Measurements from ENCODE around the gene LCN15.
A peak's percentile ranks its signal among the peaks of the same experiment; 100 is the strongest.

Gene LCN15

DNA sequence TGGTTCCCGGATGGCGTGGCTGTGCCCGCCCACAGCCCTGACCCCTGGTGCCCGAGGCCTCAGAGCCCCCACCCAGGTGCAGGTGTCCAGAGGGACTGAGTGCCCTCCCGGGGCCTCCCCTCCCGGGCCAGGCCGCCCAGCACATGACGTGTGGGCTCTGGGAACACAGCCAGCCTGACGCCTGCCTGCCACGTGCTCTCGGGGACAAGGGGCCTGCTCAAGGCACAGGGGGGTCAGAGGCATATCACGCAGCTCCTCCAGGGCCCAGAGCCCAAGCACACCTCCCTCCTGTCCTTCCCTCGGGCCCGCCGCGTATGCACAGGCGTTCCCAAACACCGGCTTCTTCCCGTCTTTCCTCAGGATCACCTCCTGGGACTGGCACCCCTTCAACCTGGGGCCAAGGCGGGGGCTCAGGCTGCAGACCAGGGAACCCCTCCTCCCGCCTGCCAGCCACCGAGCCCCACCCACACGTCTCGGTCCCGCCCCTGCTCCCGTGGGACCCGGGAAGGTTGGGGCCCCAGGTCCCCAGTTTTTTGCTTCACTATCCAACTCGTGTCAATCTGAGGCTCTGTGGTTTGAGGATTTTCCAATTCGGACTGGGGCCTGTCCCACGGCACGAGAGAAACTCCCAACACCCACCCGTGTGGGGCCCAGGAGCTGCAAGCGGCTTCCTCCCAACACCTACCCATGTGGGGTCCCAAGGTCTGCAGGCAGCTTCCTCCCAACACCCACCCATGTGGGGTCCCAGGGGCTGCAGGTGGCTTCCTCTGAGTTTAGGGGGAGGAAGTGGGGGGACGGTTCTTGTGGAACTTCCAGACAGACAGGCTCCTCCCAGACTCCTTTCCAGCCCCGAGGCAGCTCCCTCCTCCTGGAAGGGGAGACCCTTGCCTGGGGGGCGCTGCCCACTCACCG is 23.1 kb downstream of the LCN15 start:
- H3K4me2 ChIP-seq (ENCODE audit: low read length) = no peak overlapping the region
- no peak overlapping the region for H3K9ac ChIP-seq (ENCODE audit: low read depth, low read length)
- peaks cover 8% of the 10 kb centered on the region for H3K4me1 ChIP-seq (ENCODE audit: control insufficient read depth, insufficient read depth, low read length)
- no peaks in the 10 kb centered on the region for H3K9me3 ChIP-seq (replicated peaks; ENCODE audit: low read length)
- H3K36me3 ChIP-seq (ENCODE audit: insufficient read depth, low read length) = no peaks in the 10 kb centered on the region
- H3K4me3 ChIP-seq (ENCODE audit: low read length) = no peak overlapping the region
- peaks cover 57% of the 10 kb centered on the region for H3K27me3 ChIP-seq (ENCODE audit: control insufficient read depth, insufficient read depth, low read length)

DNA sequence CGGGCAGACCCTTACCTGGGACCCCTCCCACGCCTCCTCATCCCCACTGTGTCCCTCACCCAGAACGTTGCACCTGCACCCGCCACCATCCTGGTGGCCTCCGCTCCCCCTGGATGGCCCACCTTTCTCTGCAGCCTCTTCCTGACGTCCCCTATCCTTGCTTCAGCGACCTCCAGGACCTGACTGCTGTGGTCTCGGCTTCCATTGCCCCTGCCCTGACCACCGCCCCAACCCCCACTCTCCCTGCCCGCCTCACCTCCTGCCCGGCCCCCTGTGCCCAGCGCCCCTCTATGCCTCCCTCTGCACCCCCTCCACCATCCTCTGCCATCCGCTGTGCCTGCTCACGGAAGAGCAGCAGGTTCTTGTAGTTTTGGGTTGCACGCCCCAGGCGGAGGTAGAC is 23.8 kb downstream of the LCN15 start:
- H3K4me1 ChIP-seq (ENCODE audit: control insufficient read depth, insufficient read depth, low read length) = peaks cover 8% of the 10 kb centered on the region
- H3K27me3 ChIP-seq (ENCODE audit: control insufficient read depth, insufficient read depth, low read length) = peaks cover 57% of the 10 kb centered on the region
- no peak overlapping the region for H3K9ac ChIP-seq (ENCODE audit: low read depth, low read length)
- H3K9me3 ChIP-seq (replicated peaks; ENCODE audit: low read length) = no peaks in the 10 kb centered on the region
- H3K4me2 ChIP-seq (ENCODE audit: low read length) = no peak overlapping the region
- H3K4me3 ChIP-seq (ENCODE audit: low read length) = no peak overlapping the region
- no peaks in the 10 kb centered on the region for H3K36me3 ChIP-seq (ENCODE audit: insufficient read depth, low read length)

DNA sequence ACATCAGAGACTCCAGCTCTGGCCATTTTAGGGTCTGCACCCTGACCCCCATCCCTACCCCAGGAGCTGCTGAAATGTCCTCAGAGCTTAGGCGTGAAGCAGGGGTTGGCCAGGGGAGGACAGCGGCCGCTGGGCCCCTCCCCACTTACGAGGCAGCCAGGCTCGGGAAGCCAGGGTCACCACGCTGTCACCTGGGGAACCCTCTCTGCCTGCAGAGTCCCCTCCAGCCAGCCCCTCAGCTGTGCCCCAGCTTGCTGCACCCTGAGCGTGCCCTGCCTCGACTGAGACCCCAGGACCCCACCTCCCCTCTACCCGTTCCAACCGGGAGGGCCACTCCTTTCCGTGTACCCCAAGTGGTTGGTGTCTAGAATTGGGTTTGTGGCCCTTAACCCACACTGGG is 24.2 kb downstream of the LCN15 start:
- H3K4me2 ChIP-seq (ENCODE audit: low read length) = no peak overlapping the region
- peaks cover 57% of the 10 kb centered on the region for H3K27me3 ChIP-seq (ENCODE audit: control insufficient read depth, insufficient read depth, low read length)
- no peak overlapping the region for H3K4me3 ChIP-seq (ENCODE audit: low read length)
- H3K4me1 ChIP-seq (ENCODE audit: control insufficient read depth, insufficient read depth, low read length) = peaks cover 8% of the 10 kb centered on the region
- H3K9me3 ChIP-seq (replicated peaks; ENCODE audit: low read length) = no peaks in the 10 kb centered on the region
- H3K9ac ChIP-seq (ENCODE audit: low read depth, low read length) = no peak overlapping the region
- H3K36me3 ChIP-seq (ENCODE audit: insufficient read depth, low read length) = no peaks in the 10 kb centered on the region

DNA sequence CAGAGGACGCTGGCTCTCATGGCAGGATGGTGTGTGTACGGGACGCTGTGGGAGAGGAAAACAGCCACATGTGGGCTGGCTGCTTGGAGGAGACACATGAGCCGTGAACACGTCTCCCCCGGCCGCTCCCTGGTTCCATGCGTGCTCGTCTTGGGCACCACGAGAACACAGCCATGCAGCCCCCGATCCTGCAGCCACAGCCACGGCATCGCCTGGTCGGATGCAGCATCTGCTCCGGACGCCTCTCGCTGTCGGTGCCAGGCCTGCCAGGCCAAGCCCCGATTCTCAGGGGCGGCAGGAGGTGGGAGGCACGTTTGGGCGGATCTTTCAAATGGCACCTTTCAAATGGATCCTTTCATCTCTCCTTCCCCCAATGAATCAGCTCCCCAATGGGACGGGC is 24.8 kb downstream of the LCN15 start:
- Histone ChIP-seq H3K36me3 (ENCODE audit: insufficient read depth, low read length) (no peaks in the 10 kb centered on the region), H3K4me1 (ENCODE audit: control insufficient read depth, insufficient read depth, low read length) (peaks cover 8% of the 10 kb centered on the region), H3K9ac (ENCODE audit: low read depth, low read length) (no peak overlapping the region), H3K4me3 (ENCODE audit: low read length) (no peak overlapping the region), H3K4me2 (ENCODE audit: low read length) (no peak overlapping the region), H3K27me3 (ENCODE audit: control insufficient read depth, insufficient read depth, low read length) (peaks cover 57% of the 10 kb centered on the region), H3K9me3 (replicated peaks; ENCODE audit: low read length) (no peaks in the 10 kb centered on the region)

DNA sequence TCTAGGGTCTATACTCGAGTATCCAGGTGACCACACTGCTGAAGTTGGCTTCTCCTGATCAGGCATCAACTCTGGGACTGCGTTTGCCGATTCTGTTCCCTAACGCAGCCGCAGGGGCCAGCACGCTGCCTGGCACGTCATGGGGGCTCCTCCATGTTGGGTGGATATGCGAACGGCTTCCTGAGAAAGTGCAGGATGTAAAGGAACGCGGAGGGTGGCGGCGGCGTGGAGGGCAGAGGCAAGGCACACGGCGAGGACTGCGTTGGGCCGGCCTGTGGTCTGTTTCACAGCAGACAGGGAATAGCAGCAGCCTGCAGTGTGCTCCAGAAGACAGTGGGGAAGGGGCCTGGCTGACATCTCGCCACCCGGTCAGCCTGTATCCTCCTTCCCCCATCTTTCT is 25.4 kb downstream of the LCN15 start:
- Histone ChIP-seq H3K4me3 (ENCODE audit: low read length) (no peak overlapping the region), H3K4me1 (ENCODE audit: control insufficient read depth, insufficient read depth, low read length) (peaks cover 8% of the 10 kb centered on the region), H3K9ac (ENCODE audit: low read depth, low read length) (no peak overlapping the region), H3K36me3 (ENCODE audit: insufficient read depth, low read length) (no peaks in the 10 kb centered on the region), H3K9me3 (replicated peaks; ENCODE audit: low read length) (no peaks in the 10 kb centered on the region), H3K4me2 (ENCODE audit: low read length) (no peak overlapping the region), H3K27me3 (ENCODE audit: control insufficient read depth, insufficient read depth, low read length) (peaks cover 57% of the 10 kb centered on the region)

DNA sequence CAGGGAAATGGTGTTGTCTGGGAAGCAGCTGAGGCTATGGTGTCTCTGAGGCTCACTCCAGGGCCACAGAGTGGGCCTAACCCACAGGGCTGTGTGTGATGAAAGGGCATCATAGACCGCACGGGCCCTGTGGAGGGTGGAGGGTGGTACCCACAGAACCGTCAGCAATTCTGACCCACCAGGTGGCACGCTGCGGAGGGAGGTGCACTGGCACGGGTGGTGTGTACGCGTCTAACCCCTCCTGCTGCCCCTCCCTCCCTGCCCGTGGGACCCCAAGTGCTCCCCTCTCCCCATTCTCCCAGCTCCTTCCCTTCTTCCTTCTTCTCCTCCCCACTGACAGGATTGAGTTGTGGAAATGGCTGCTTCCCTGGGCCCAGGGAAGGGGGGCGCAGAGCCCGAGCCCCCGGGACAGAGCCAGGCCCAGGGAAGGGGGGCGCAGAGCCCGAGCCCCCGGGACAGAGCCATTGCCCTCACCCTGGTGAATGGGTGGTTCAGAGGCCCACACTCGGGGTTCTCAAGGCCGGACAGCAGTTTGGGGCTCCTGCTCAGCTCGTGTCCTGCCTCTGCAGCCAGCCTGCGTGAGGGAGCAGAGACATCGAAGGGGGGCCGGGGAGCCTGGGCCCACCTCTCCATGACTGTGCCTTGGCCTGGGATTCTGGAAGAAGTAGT is 28.4 kb downstream of the LCN15 start:
- H3K9ac ChIP-seq (ENCODE audit: low read depth, low read length) = no peak overlapping the region
- peaks cover 28% of the 10 kb centered on the region for H3K27me3 ChIP-seq (ENCODE audit: control insufficient read depth, insufficient read depth, low read length)
- no peaks in the 10 kb centered on the region for H3K36me3 ChIP-seq (ENCODE audit: insufficient read depth, low read length)
- peaks cover under 1% of the 10 kb centered on the region for H3K4me1 ChIP-seq (ENCODE audit: control insufficient read depth, insufficient read depth, low read length)
- no peak overlapping the region for H3K4me3 ChIP-seq (ENCODE audit: low read length)
- H3K9me3 ChIP-seq (replicated peaks; ENCODE audit: low read length) = no peaks in the 10 kb centered on the region
- H3K4me2 ChIP-seq (ENCODE audit: low read length) = no peak overlapping the region

DNA sequence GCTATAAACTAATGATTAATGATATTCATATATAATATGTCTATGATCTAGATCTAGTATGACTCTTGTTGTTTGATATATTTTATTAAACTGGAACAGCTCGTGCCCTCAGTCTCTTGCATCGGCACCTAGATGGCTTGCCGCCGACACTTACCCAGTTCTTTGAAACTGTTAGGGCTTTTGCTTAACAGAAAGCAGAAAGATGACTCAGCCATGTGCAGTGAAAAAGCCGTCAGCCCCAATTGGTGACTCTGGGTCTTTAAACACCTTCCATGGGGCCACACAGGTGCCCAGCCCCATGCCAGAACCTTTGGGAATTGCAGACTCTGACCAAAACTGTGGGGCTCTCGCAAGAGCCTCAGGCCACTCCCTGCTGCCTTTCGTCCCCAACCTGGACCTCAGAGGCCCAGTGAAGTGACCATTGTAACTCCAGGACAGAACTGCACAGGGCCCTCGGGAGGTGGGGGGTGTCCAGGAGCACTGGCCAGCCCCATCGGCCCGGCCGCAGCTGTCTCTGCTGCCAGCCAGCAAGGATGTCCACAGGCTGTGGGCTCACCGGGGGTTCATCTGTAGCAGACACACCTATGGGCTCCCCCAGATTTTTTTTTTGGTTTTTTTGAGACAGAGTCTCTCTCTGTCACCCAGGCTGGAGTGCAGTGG is 29.4 kb downstream of the LCN15 start:
- Histone ChIP-seq H3K9ac (ENCODE audit: low read depth, low read length) (no peak overlapping the region), H3K4me1 (ENCODE audit: control insufficient read depth, insufficient read depth, low read length) (no peaks in the 10 kb centered on the region), H3K9me3 (replicated peaks; ENCODE audit: low read length) (no peaks in the 10 kb centered on the region)

DNA sequence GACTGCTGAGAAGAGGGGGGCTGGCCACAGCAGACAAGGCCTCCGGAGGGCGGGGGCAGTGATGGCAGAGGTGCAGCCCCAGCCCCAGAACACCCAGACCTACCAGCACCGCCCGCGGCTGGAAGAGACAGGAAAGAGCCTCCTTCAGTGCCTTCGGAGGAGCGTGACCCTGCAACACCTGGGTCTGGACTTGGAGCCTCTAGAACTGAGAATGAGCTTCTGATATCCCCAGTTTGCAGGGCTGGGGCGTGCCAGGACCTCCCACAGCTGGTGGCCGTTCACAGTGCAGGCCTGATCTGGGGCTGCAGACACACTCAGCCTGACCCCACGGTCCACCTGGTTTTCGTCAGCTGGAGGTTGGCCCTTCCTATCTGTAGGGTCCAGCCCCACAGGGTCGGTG is 30.7 kb downstream of the LCN15 start:
- H3K9me3 ChIP-seq (replicated peaks; ENCODE audit: low read length) = no peaks in the 10 kb centered on the region
- no peak overlapping the region for H3K4me3 ChIP-seq (ENCODE audit: low read length)
- no peak overlapping the region for H3K9ac ChIP-seq (ENCODE audit: low read depth, low read length)
- H3K4me2 ChIP-seq (ENCODE audit: low read length) = no peak overlapping the region
- no peaks in the 10 kb centered on the region for H3K36me3 ChIP-seq (ENCODE audit: insufficient read depth, low read length)
- peaks cover 6% of the 10 kb centered on the region for H3K27me3 ChIP-seq (ENCODE audit: control insufficient read depth, insufficient read depth, low read length)
- peaks cover 8% of the 10 kb centered on the region for H3K4me1 ChIP-seq (ENCODE audit: control insufficient read depth, insufficient read depth, low read length)

More for the DNA sequence above, 29.4 kb downstream of the LCN15 start:
- H3K4me3 ChIP-seq (ENCODE audit: low read length) = no peak overlapping the region
- no peak overlapping the region for H3K4me2 ChIP-seq (ENCODE audit: low read length)
- H3K36me3 ChIP-seq (ENCODE audit: insufficient read depth, low read length) = no peaks in the 10 kb centered on the region
- H3K27me3 ChIP-seq (ENCODE audit: control insufficient read depth, insufficient read depth, low read length) = peaks cover 19% of the 10 kb centered on the region

DNA sequence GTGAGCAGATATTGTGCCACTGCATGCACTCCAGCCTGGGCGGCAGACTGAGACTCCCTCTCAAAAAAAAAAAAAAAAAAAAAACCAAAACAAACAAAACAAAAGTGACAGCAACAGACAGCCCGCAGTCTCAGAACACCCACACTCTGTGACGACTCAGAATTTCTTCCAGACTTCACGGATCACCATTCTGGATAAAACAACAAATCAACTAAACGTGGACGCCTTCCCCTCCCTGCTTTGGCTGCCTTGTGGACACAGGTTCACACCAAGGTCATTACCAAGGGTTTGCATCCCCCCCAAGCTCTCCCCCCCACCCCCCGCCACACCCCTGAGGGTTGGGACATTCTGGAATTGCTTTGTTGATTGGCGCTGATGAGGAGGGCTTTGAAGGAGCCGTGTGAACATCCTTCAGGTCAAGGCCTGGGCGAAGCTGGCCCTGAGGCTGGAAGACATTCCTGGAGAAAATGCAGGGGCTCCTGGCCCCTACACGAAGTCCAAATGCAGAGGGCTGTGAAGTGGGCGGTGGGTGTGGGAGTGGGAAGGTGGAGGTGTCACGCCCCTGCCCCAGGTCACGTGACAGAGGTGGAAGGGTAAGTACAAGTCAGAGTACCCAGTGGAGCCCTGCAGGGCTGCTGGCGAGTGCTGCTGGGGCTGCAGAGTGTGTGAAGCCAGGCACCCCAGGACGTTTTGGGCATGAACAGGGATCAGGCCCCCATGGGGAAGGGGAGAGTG is 31.7 kb downstream of the LCN15 start:
- H3K4me2 ChIP-seq (ENCODE audit: low read length) = no peak overlapping the region
- no peaks in the 10 kb centered on the region for H3K36me3 ChIP-seq (ENCODE audit: insufficient read depth, low read length)
- no peaks in the 10 kb centered on the region for H3K27me3 ChIP-seq (ENCODE audit: control insufficient read depth, insufficient read depth, low read length)
- no peaks in the 10 kb centered on the region for H3K9me3 ChIP-seq (replicated peaks; ENCODE audit: low read length)
- H3K9ac ChIP-seq (ENCODE audit: low read depth, low read length) = no peak overlapping the region
- H3K4me1 ChIP-seq (ENCODE audit: control insufficient read depth, insufficient read depth, low read length) = peaks cover 8% of the 10 kb centered on the region
- no peak overlapping the region for H3K4me3 ChIP-seq (ENCODE audit: low read length)

DNA sequence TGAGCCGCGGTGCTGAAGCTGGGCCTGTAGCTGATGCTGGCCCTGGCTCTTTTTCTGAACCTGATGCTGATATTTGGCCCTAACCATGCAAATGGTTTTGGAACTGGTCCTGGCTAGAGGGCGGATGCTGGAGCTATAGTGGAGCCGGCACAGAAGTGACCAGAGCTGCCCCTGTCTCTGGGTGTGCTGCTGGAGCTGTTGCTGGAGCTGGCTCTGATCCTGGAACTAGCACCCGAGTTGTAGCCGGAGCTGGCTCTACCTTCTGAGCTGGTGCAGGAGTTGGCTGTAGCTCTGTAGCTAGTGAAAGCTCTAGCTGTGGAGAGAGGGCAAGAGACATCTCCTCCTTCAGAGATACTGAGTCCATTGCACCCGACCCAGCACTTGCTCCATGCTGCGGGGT is 34.4 kb downstream of the LCN15 start:
- H3K9me3 ChIP-seq (replicated peaks; ENCODE audit: low read length) = no peaks in the 10 kb centered on the region
- peaks cover 18% of the 10 kb centered on the region for H3K36me3 ChIP-seq (ENCODE audit: insufficient read depth, low read length)
- peak overlapping the region; percentile 99 for H3K4me2 ChIP-seq (ENCODE audit: low read length)
- no peak overlapping the region for H3K4me3 ChIP-seq (ENCODE audit: low read length)
- H3K27me3 ChIP-seq (ENCODE audit: control insufficient read depth, insufficient read depth, low read length) = no peaks in the 10 kb centered on the region
- H3K9ac ChIP-seq (ENCODE audit: low read depth, low read length) = no peak overlapping the region
- H3K4me1 ChIP-seq (ENCODE audit: control insufficient read depth, insufficient read depth, low read length) = peaks cover 25% of the 10 kb centered on the region

DNA sequence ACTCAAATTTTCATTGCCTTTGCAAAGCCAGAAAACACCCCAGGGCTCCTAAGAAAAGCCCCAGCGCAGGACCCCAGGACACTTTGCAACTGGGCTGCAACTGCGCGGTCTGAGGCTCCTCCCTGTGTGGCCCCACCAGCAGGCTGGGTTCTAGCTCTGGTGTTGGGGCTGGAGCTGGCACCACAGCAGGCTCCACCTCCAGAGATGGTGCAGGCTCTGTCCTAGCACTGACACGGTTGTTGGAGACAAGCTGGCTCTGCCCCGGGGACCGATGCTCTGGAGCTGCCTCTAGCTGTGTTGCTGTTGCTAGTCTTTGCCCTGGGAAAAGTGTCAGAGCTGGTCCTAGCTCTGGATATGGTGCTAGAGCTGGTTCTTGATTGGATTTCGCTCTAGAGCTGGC is 35.2 kb downstream of the LCN15 start:
- Histone ChIP-seq H3K4me2 (ENCODE audit: low read length) (peak overlapping the region; percentile 99), H3K4me3 (ENCODE audit: low read length) (peak overlapping the region; percentile 96), H3K9ac (ENCODE audit: low read depth, low read length) (peak overlapping the region; percentile 95), H3K27me3 (ENCODE audit: control insufficient read depth, insufficient read depth, low read length) (no peaks in the 10 kb centered on the region), H3K4me1 (ENCODE audit: control insufficient read depth, insufficient read depth, low read length) (peaks cover 25% of the 10 kb centered on the region), H3K36me3 (ENCODE audit: insufficient read depth, low read length) (peaks cover 26% of the 10 kb centered on the region), H3K9me3 (replicated peaks; ENCODE audit: low read length) (no peaks in the 10 kb centered on the region)
